HG03139 (cell line): ENCODE results near the gene GNB2.
"Not testable (repeated sequence)": the region's sequence is repeated elsewhere in the genome, so short reads cannot be mapped to it uniquely, and the experiment has no call there.

Experiments
- ATAC-seq: cut with Tn5 transposase; IDR thresholded peaks from one replicate; pipeline ENCODE4 v1.9.1; 2021; ENCODE audit not compliant: unreplicated experiment

GNB2 gene

DNA sequence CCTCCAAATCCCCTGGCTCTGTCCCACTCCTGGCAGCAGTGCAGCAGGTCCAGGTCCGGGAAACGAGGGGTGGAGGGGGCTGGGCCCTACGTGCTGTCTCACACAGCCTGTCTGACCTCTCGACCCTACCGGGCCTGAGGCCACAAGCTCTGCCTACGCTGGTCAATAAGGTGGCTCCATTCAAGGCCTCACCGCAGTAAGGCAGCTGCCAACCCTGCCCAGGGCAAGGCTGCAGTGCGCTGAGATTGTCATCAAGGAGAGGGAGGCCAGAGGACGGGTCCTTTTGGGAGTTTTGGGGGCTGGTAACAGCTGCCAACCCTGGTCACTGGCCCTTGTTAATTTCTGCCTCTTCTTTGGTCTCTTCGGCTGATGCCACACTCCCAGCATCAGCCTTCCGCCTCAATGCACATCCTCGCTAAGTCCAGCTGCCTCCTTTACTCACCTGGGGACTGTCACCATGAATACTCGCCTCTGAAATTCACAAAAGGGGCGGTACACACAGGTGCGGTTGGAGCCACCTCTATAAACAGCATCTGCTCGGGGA, 50.3 kb downstream of the GNB2 start:
- ATAC-seq = no peak

DNA sequence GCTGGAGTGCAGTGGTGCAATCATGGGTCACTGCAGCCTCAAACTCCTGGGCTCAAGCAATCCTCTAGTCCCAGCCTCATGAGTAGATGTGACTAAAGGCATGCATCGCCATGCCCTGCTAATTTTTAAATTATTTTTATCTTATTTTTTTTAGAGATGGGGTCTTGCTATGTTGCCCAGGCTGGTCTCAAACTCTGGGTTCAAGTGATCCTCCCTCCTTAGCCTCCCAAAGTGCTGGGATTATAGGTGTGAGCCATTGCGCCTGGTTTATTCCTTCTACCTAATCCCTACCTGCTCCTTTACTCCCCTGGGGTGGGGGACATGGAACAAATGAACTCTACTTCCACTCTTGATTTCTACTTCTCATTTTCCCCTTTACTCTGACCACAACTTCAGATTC, 50.8 kb downstream of the GNB2 start:
- ATAC-seq = not testable (repeated sequence)

DNA sequence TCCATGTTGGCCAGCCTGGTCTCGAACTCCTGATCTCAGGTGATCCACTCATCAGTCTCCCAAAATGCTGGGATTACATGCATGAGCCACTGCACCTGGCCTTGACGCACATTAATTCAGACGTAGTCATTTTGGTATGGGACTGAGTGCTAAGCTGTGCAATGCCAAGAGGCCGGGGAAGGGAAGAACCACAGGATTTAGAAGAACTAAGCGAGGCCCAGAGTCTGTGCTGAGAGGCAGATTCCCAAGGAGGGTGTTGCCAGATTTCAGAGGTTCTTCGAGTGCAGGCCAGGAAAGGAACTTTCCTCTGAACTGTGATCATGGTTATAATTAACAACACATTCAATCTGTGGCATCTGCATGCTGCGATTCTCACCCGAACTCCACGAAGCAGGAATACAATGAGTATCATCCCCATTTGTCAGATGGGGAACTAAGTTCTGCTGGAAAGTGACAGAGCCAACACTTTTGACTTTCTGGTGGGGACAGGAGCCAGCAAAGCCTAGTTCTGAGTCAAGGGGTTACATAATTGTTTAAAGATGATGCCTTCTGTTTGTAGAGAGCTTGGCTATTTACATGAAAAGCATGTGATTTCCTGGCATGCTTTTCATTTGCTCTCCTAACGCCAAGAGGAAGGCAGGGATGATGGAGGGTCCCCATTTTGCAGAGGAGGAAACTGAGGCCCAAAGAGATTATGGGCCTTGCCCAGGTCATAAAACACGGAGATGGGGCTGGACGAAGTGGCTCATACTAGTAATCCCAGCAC, 53.6 kb downstream of the GNB2 start:
- ATAC-seq = no peak

DNA sequence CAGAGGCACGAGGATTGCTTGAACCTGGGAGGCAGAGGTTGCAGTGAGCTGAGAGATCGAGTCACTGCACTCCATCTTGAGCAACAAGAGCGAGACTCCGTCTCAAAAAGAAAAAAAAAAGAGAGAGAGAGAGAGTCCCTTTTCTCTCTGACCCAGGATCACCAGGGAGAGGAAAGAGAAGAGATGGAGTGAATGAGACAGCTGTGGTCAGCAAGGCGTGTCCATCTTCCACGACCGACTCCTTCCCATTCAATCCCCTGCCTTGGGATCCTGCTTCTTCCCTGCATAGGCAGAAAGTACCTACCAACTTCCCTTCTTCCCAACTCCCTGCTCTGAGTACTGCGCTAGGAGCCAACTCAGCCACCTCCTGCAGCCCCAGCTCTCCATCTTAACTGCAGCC, 54.7 kb downstream of the GNB2 start:
- ATAC-seq = no peak
